Left ventricle myocardium inferior (tissue), 1 donor: ENCODE measurements around the gene PLA2G4A. TPM values are rescaled to one million over a fixed set of nuclear protein-coding genes. Genes with fewer than 3 reads are reported as not detected.

ENCODE experiments used
- DNase-seq: peaks from one replicate; pipeline ENCODE4 v3.0.0-alpha.2; 2020
- H3K27ac ChIP-seq: fragments of 200-600 bp; replicated peaks from 2 replicates; pipeline ENCODE4 v1.8.0; 2021
- H3K27me3 ChIP-seq: fragments of 200-600 bp; 2 replicates; pipeline ENCODE4 v1.8.0; 2021; ENCODE audit warnings: low read depth
- H3K36me3 ChIP-seq: fragments of 200-600 bp; 2 replicates; pipeline ENCODE4 v1.8.0; 2021
- H3K4me1 ChIP-seq: fragments of 200-600 bp; 2 replicates; pipeline ENCODE4 v1.8.0; 2021
- H3K4me3 ChIP-seq: fragments of 200-600 bp; 2 replicates; pipeline ENCODE4 v1.8.0; 2021; ENCODE audit warnings: mild to moderate bottlenecking, moderate library complexity
- H3K9me3 ChIP-seq: fragments of 200-600 bp; replicated peaks from 2 replicates; pipeline ENCODE4 v1.8.0; 2021
- CTCF ChIP-seq: fragments of 200-600 bp; IDR thresholded peaks from 2 replicates; pipeline ENCODE4 v1.8.0; 2021; ENCODE audit warnings: antibody characterized with exemption, mild to moderate bottlenecking, borderline replicate concordance
- intact Hi-C: fragments of 100-400 bp; cut with micrococcal nuclease; formaldehyde crosslinking; loops from one replicate; pipeline ENCODE4 v1.11.0; 2022
- total RNA-seq: library from RNA; stranded (reverse); fragmentation: NEBNext Ultra II Directional; extraction: Animal tissue kit (Norgen Biotek cat#: 25700); gene quantifications from one replicate; pipeline ENCODE4 v1.2.1, GENCODE V29; 2021
- donor health status: DM: no; HTN: yes; CAD: no; lungs with severe emphysema.

The PLA2G4A gene
- total RNA-seq, 1 donor from 2014 or later = 2.7 TPM

GRCh38 chr1:186799689-186800054 lies 29.1 kb upstream of the PLA2G4A start:
- no peak for TF ChIP-seq CTCF
- no peaks in the 10 kb centered on the region for H3K27me3 ChIP-seq
- intact Hi-C loops = no loop called here
- no peaks in the 10 kb centered on the region for H3K4me1 ChIP-seq
- no peaks in the 10 kb centered on the region for H3K9me3 ChIP-seq
- DNase-seq = no peak
- no peaks in the 10 kb centered on the region for H3K36me3 ChIP-seq
- H3K27ac ChIP-seq = no peak overlapping the region
- no peak overlapping the region for H3K4me3 ChIP-seq

GRCh38 chr1:186802388-186802787 lies 26.4 kb upstream of the PLA2G4A start:
- intact Hi-C loops = no loop called here
- H3K36me3 ChIP-seq = no peaks in the 10 kb centered on the region
- H3K27me3 ChIP-seq = no peaks in the 10 kb centered on the region
- DNase-seq = no peak
- no peak for TF ChIP-seq CTCF
- no peaks in the 10 kb centered on the region for H3K4me1 ChIP-seq
- no peak overlapping the region for H3K27ac ChIP-seq
- no peaks in the 10 kb centered on the region for H3K9me3 ChIP-seq
- no peak overlapping the region for H3K4me3 ChIP-seq

GRCh38 chr1:186804679-186805078 lies 24.1 kb upstream of the PLA2G4A start:
- no peak for DNase-seq
- no peaks in the 10 kb centered on the region for H3K4me1 ChIP-seq
- no peak overlapping the region for H3K4me3 ChIP-seq
- H3K27ac ChIP-seq = no peak overlapping the region
- no peak for TF ChIP-seq CTCF
- H3K36me3 ChIP-seq = no peaks in the 10 kb centered on the region
- intact Hi-C loops = no loop called here
- no peaks in the 10 kb centered on the region for H3K9me3 ChIP-seq
- no peaks in the 10 kb centered on the region for H3K27me3 ChIP-seq

GRCh38 chr1:186806477-186806876 lies 22.3 kb upstream of the PLA2G4A start:
- Histone ChIP-seq H3K4me3 (no peak overlapping the region), H3K36me3 (no peaks in the 10 kb centered on the region), H3K27me3 (no peaks in the 10 kb centered on the region), H3K27ac (no peak overlapping the region), H3K9me3 (no peaks in the 10 kb centered on the region), H3K4me1 (no peaks in the 10 kb centered on the region)
- DNase-seq = no peak
- peak; percentile 41 for TF ChIP-seq CTCF
- intact Hi-C loops = no loop called here

- Histone ChIP-seq H3K4me1 (no peaks in the 10 kb centered on the region), H3K27me3 (no peaks in the 10 kb centered on the region), H3K36me3 (no peaks in the 10 kb centered on the region), H3K9me3 (no peaks in the 10 kb centered on the region), H3K4me3 (no peak overlapping the region), H3K27ac (no peak overlapping the region)
- intact Hi-C loops = no loop called here
- DNase-seq = no peak
- TF ChIP-seq CTCF = no peak
Measured at GRCh38 chr1:186807163-186807562, 21.6 kb upstream of the PLA2G4A start.

- Histone ChIP-seq H3K4me1 (no peaks in the 10 kb centered on the region), H3K4me3 (no peak overlapping the region), H3K27ac (no peak overlapping the region), H3K27me3 (no peaks in the 10 kb centered on the region), H3K9me3 (no peaks in the 10 kb centered on the region), H3K36me3 (no peaks in the 10 kb centered on the region)
- no peak for TF ChIP-seq CTCF
- intact Hi-C loops = no loop called here
- DNase-seq = no peak
Measured at GRCh38 chr1:186811892-186812291, 16.9 kb upstream of the PLA2G4A start.
